GDM1 (cell line): ENCODE results near the gene WFDC10B.
"Not testable (repeated sequence)": the region's sequence is repeated elsewhere in the genome, so short reads cannot be mapped to it uniquely, and the experiment has no call there.

ENCODE experiments used
- DNase-seq: peaks from one replicate; lab custom pipeline; 2025; lab: John Stamatoyannopoulos, UW

Gene WFDC10B

DNA sequence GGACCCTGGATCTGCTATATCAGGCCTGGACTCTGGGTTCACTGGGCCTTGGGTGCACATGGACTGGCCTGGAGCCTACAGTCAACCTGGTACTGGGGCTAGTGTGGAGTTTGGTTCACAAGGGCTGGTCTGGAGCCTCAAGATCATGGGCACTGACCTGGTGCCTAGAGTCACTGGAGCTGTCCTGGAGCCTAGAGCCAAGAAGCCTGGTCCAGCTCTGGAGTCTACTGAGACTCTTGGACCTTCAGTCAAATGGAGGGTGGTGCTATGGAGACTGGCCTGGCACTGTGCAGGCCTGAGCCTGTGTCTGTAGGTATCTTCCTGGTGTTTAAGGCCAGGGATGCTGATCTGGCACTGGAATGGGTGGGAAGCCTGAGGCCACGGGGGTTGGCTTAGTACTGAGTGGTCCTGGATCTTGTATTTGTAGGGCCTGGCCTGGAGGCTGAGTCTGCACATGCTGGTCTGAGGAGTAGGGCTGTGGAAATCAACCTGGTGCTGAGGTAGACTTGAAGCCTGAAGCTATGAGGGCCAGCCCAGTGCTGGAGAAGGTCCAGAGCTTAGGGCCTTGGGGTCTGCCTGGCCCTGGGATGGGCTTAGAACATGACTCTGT is 57.3 kb downstream of the WFDC10B start:
- DNase-seq = no peak

DNA sequence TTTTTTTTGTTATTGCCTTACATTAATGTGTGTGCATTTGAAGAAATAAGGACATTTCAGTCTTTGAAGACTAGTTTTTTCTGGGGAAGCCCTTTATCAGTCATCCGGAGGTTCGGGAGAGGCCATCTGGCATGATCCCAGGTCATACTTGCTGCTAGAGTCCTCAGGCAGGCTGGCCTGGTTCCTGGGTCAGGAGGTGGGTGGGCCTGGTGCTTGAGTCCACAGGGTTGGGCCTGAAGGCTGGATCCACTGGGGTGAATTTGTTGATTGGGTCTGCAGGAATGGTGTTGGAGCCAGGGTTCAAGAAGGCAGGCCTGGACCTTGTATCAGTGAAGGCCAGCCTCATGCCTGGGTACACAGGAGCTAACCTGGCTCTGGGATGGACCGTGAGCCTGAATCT is 57.9 kb downstream of the WFDC10B start:
- no peak for DNase-seq

DNA sequence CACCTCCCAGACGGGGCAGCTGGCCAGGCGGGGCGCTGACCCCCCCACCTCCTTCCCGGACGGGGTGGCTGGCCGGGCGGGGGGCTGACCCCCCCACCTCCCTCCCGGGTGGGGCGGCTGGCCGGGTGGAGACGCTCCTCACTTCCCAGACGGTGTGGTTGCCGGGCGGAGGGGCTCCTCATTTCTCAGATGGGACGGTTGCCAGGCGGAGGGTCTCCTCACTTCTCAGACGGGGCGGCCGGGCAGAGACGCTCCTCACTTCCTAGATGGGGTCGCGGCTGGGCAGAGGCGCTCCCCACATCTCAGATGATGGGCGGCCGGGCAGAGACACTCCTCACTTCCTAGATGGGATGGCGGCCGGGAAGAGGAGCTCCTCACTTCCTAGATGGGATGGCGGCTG is 59.0 kb downstream of the WFDC10B start:
- not testable (repeated sequence) for DNase-seq

DNA sequence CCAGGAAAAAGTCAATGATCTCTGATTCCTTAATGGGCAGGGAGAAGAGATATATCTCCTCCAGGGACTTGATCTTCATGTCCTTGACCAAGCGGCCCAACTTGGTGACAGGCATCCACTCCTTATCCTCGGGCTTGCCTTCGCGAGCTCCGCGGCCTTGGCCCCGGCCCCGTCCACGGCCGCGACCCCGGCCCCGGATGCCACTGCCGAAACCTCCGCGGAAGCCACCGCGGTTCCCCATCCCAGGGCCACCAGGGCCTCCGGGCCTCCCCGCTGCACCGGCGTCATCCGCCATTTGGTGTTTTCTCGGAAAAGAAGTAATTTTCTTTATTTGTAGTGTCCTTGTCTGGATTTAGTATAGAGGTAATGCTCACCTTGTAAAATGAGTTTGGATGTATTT is 63.7 kb downstream of the WFDC10B start:
- not testable (repeated sequence) for DNase-seq

DNA sequence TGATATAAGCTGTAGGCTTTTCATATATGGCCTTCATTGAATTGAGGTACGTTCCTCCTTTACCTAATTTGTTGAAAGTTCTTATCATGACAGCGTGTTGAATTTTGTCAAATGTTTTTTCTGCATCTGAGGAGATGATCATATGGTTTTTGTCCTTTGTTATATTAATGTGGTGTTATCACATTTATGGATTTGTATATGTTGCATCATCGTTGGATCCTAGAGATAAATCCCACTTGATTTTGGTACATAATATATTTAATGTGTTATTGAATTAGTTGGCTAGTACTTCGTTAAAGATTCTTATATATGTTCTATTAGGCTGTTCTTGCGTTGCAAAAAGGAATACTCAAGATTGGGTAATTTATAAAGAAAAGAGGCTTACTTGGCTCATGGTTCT is 65.1 kb downstream of the WFDC10B start:
- DNase-seq = no peak

DNA sequence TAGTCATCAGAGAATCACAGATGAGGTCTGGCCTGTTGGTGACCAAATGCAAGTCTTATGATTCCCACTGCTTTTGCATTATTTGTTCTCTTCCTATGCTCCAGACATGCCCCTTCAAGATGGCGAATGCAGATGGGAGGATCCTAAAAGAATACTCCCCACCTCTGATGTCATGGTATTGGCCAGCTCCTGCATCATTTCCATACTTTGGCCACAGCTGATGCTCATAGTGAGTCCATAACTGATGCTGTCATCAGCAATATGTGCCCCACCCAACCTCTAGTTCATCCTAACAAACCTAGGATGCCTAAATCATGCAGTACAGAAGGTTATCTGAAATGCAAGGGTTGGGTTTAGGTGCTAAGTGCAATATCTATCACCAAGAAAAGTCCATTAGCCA is 68.3 kb downstream of the WFDC10B start:
- no peak for DNase-seq
